HepG2 (cell line): ENCODE measurements around the gene ZNF71. TPM values are rescaled to one million over a fixed set of nuclear protein-coding genes. Genes with fewer than 3 reads are reported as not detected.

Experiments used
- ATF1 ChIP-seq: IDR thresholded peaks from 2 replicates; pipeline ENCODE4 v1.6.1; 2016; ENCODE audit warnings: mild to moderate bottlenecking, control low read depth
- MXD3 ChIP-seq: IDR thresholded peaks from 2 replicates; pipeline ENCODE4 v1.6.1; 2016; ENCODE audit warnings: mild to moderate bottlenecking, missing biosample characterization, missing genetic modification reagents
- PITX1 ChIP-seq: sonication (generic); formaldehyde crosslinking; IDR thresholded peaks from 2 replicates; pipeline ENCODE4 v1.5.1; 2020; ENCODE audit warnings: mild to moderate bottlenecking, missing genetic modification reagents
- PRPF4 ChIP-seq: fragments of 200-400 bp; formaldehyde crosslinking; IDR thresholded peaks from 2 replicates; pipeline ENCODE4 v1.6.1; 2016; ENCODE audit warnings: low read length, low read depth; ENCODE audit not compliant: poor library complexity, severe bottlenecking
- SOX6 ChIP-seq, 2 experiments: fragments of 450-650 bp in 1 of 2; sonication (generic) in 1 of 2; formaldehyde crosslinking in 1 of 2; IDR thresholded peaks; 2 replicates each; pipeline versions ENCODE4 v1.4.0 to v1.6.1; 2017 to 2020; ENCODE audit warnings: antibody characterized with exemption in 1 of 2, mild to moderate bottlenecking in 1 of 2, missing genetic modification reagents in 1 of 2
- TBP ChIP-seq: sonication (generic); formaldehyde crosslinking; IDR thresholded peaks from 2 replicates; pipeline ENCODE4 v1.5.0; 2020; ENCODE audit warnings: missing genetic modification reagents
- TFDP2 ChIP-seq: sonication (generic); formaldehyde crosslinking; IDR thresholded peaks from 2 replicates; pipeline ENCODE4 v1.4.0; 2020; ENCODE audit warnings: missing genetic modification reagents
- ZBTB40 ChIP-seq, 2 experiments: fragments of 450-650 bp in 1 of 2; sonication (generic) in 1 of 2; formaldehyde crosslinking in 1 of 2; IDR thresholded peaks; 2 replicates each; pipeline versions ENCODE4 v1.6.1 to v1.8.0; 2016 to 2022; ENCODE audit warnings: antibody characterized with exemption in 1 of 2, mild to moderate bottlenecking in 1 of 2, missing genetic modification reagents in 1 of 2
- ZNF30 ChIP-seq: sonication (generic); formaldehyde crosslinking; IDR thresholded peaks from 2 replicates; pipeline ENCODE4 v1.5.0; 2020; ENCODE audit warnings: mild to moderate bottlenecking, missing genetic modification reagents
- ZNF567 ChIP-seq: sonication (generic); formaldehyde crosslinking; IDR thresholded peaks from 2 replicates; pipeline ENCODE4 v1.8.1; 2023; ENCODE audit warnings: mild to moderate bottlenecking, missing genetic modification reagents, borderline replicate concordance
- ZNF660 ChIP-seq: sonication (generic); formaldehyde crosslinking; IDR thresholded peaks from 2 replicates; pipeline ENCODE4 v1.5.1; 2020; ENCODE audit warnings: mild to moderate bottlenecking, low read depth, missing genetic modification reagents, borderline replicate concordance
- polyA plus RNA-seq, 8 experiments: library from polyadenylated mRNA; depleted of rRNA in 3 of 8; stranded (reverse) in 7 of 8; unstranded in 1 of 8; fragments of >200 nt; fragmentation: Illumina TruSeq in 4 of 8; extraction: Trizol in 4 of 8; gene quantifications; 2 replicates each; pipeline versions ENCODE4 v1.2.1 to v1.2.3, GENCODE V29; 2011 to 2016; ENCODE audit warnings: low read depth in 4 of 8, missing spikeins in 1 of 8, mixed read lengths in 1 of 8; ENCODE audit not compliant: insufficient read depth in 1 of 8
- total RNA-seq, 5 experiments: library from RNA; depleted of rRNA; stranded (reverse); fragments of >200 nt; fragmentation: Illumina TruSeq; extraction: Trizol; gene quantifications; 2 replicates each; pipeline ENCODE4 v1.2.3, GENCODE V29; 2016; ENCODE audit warnings: low read depth in 1 of 5

ZNF71 gene
- total and polyA plus RNA-seq, 2 of the 13 experiments (the other 11 are each of a cell fraction or from before 2014, with no cell fraction given), result 2.2 to 4.4 TPM

GRCh38 chr19:56554272-56554869 is 40.7 kb upstream of the ZNF71 start (continued):
- no peak for TF ChIP-seq PRPF4
- TF ChIP-seq PITX1 (CRISPR knock-in tag), result no peak
- TF ChIP-seq MXD3 (CRISPR knock-in tag), result no peak
- TF ChIP-seq TFDP2 (CRISPR knock-in tag), result no peak
- no peak for TF ChIP-seq ZBTB40 (IDR thresholded peaks at IDR 0.05)
- TF ChIP-seq ZBTB40 (CRISPR knock-in tag; IDR thresholded peaks at IDR 0.05), result no peak
- no peak for TF ChIP-seq ZNF30
- TF ChIP-seq SOX6 (IDR thresholded peaks at IDR 0.05), result no peak
- TF ChIP-seq SOX6 (CRISPR knock-in tag; IDR thresholded peaks at IDR 0.05), result no peak
- no peak for TF ChIP-seq TBP
- TF ChIP-seq ZNF660 (CRISPR knock-in tag), result no peak
- TF ChIP-seq ATF1 (CRISPR knock-in tag), result no peak
- TF ChIP-seq ZNF567 (CRISPR knock-in tag), result no peak
